HG03432 (cell line): ENCODE data around the gene ACOX2.
"Not testable (repeated sequence)": the region's sequence is repeated elsewhere in the genome, so short reads cannot be mapped to it uniquely, and the experiment has no call there.

Experiments used
- ATAC-seq: cut with Tn5 transposase; IDR thresholded peaks from one replicate; pipeline ENCODE4 v1.9.1; 2021; ENCODE audit warnings: mild to moderate bottlenecking, moderate library complexity; ENCODE audit not compliant: unreplicated experiment

Gene ACOX2

GRCh38 chr3:58535531-58536500 lies 1.2 kb downstream of the ACOX2 start:
- ATAC-seq, result no peak

- no peak for ATAC-seq
Measured at GRCh38 chr3:58534592-58535494, 2.1 kb downstream of the ACOX2 start.

GRCh38 chr3:58532794-58533220 lies 4.2 kb downstream of the ACOX2 start:
- ATAC-seq, result peak; percentile 94

GRCh38 chr3:58531956-58532355 lies 5.0 kb downstream of the ACOX2 start:
- ATAC-seq, result no peak

GRCh38 chr3:58531555-58531954 lies 5.4 kb downstream of the ACOX2 start:
- no peak for ATAC-seq

GRCh38 chr3:58530354-58530865 lies 6.6 kb downstream of the ACOX2 start:
- no peak for ATAC-seq

- ATAC-seq, result no peak
Measured at GRCh38 chr3:58529516-58530353, 7.3 kb downstream of the ACOX2 start.

- no peak for ATAC-seq
Measured at GRCh38 chr3:58528629-58529028, 8.4 kb downstream of the ACOX2 start.

- ATAC-seq, result not testable (repeated sequence)
Measured at GRCh38 chr3:58527440-58527839, 9.6 kb downstream of the ACOX2 start.

- ATAC-seq, result no peak
Measured at GRCh38 chr3:58526515-58526957, 10.5 kb downstream of the ACOX2 start.

GRCh38 chr3:58524326-58524888 lies 12.6 kb downstream of the ACOX2 start:
- no peak for ATAC-seq

GRCh38 chr3:58522759-58523425 lies 14.1 kb downstream of the ACOX2 start:
- no peak for ATAC-seq

- ATAC-seq, result no peak
Measured at GRCh38 chr3:58521917-58522631, 14.9 kb downstream of the ACOX2 start.

- no peak for ATAC-seq
Measured at GRCh38 chr3:58521336-58521670, 15.7 kb downstream of the ACOX2 start.

GRCh38 chr3:58520403-58521335 lies 16.3 kb downstream of the ACOX2 start:
- ATAC-seq, result peak; percentile 64

GRCh38 chr3:58519668-58520402 lies 17.2 kb downstream of the ACOX2 start:
- no peak for ATAC-seq

GRCh38 chr3:58518291-58518789 lies 18.6 kb downstream of the ACOX2 start:
- no peak for ATAC-seq
